Left lung (tissue), 10 donors: Measurements from ENCODE around the gene SPINK6. TPM values are rescaled to one million over a fixed set of nuclear protein-coding genes. Genes with fewer than 3 reads are reported as not detected.

Experiments used
- ATAC-seq: fragments of 200-7000 bp; cut with Tn5 transposase; one replicate; pipeline ENCODE4 v1.9.1; 2020; ENCODE audit warnings: moderate library complexity
- DNase-seq, 4 donors: peaks; one replicate each; pipeline ENCODE4 v3.0.0-alpha.2; 2013 to 2020
- H3K27ac ChIP-seq, 2 donors: fragments of 200-600 bp; sonication (generic) in 1 of 2; one replicate each; pipeline versions ENCODE4 v1.5.0 to v1.8.0; 2020 to 2021
- H3K27me3 ChIP-seq, 2 donors: fragments of 200-600 bp; sonication (generic) in 1 of 2; one replicate each; pipeline versions ENCODE4 v1.5.0 to v1.8.0; 2020 to 2021
- H3K36me3 ChIP-seq, 2 donors: fragments of 200-600 bp; sonication (generic) in 1 of 2; one replicate each; pipeline versions ENCODE4 v1.5.0 to v1.8.0; 2020 to 2021
- H3K4me1 ChIP-seq, 2 donors: fragments of 200-600 bp; one replicate each; pipeline ENCODE4 v1.8.0; 2021
- H3K4me3 ChIP-seq, 2 donors: fragments of 200-600 bp; sonication (generic) in 1 of 2; one replicate each; pipeline versions ENCODE4 v1.5.0 to v1.8.0; 2020 to 2021; ENCODE audit warnings: mild to moderate bottlenecking in 1 of 2
- H3K9me3 ChIP-seq, 2 donors: fragments of 200-600 bp; sonication (generic) in 1 of 2; one replicate each; pipeline versions ENCODE4 v1.5.0 to v1.8.0; 2020 to 2021
- CTCF ChIP-seq, 2 donors: fragments of 200-600 bp; sonication (generic) in 1 of 2; IDR thresholded peaks; one replicate each; pipeline versions ENCODE4 v1.5.0 to v1.8.0; 2021; ENCODE audit warnings: antibody characterized with exemption in 2 of 2
- intact Hi-C, 2 donors: fragments of 100-400 bp; cut with DNase I; formaldehyde crosslinking; loops; one replicate each; pipeline versions ENCODE4 v1.11.2 to v1.14.2; 2022
- polyA plus RNA-seq, 6 donors: library from polyadenylated mRNA; unstranded; fragments of 120-200 nt; gene quantifications; one replicate each; pipeline ENCODE4 v1.2.1, GENCODE V29; 2013; ENCODE audit not compliant: insufficient read length in 6 of 6
- total RNA-seq, 2 donors: library from RNA; stranded (reverse); fragmentation: NEBNext Ultra II Directional; extraction: Animal tissue kit (Norgen Biotek cat#: 25700); gene quantifications; one replicate each; pipeline ENCODE4 v1.2.1, GENCODE V29; 2021
- donor health status: DM: no; HTN: yes; CAD: no.
- donor health status: DM: no; HTN: no; CAD: no.

SPINK6 gene
- total and polyA plus RNA-seq, 8 donors, result 0.42 TPM; not detected in 7

GRCh38 chr5:148237785-148238417, 35.1 kb downstream of the SPINK6 start:
- intact Hi-C loops, result no loop called here
- ATAC-seq, result no peak
- no peak for TF ChIP-seq CTCF (IDR thresholded peaks at IDR 0.05)
- H3K27ac ChIP-seq, result no peak overlapping the region
- H3K36me3 ChIP-seq, result no peaks in the 10 kb centered on the region
- H3K9me3 ChIP-seq, result no peaks in the 10 kb centered on the region
- no peaks in the 10 kb centered on the region for H3K27me3 ChIP-seq
- H3K4me3 ChIP-seq, result no peak overlapping the region
- H3K4me1 ChIP-seq, result no peaks in the 10 kb centered on the region
- no peak for DNase-seq

- no peak within 1 kb of the TSS for H3K4me3 ChIP-seq
- DNase-seq (no peak), ATAC-seq (no peak)
- TF ChIP-seq CTCF (IDR thresholded peaks at IDR 0.05), result no peak
- no peaks in the 10 kb centered on the region for H3K27me3 ChIP-seq
- H3K9me3 ChIP-seq, result no peaks in the 10 kb centered on the region
- no peaks in the 10 kb centered on the region for H3K4me1 ChIP-seq
- no peak within 1 kb of the TSS for H3K27ac ChIP-seq
- intact Hi-C loops, result no loop called here
- H3K36me3 ChIP-seq, result no peaks in the 10 kb centered on the region
Measured at GRCh38 chr5:148238418-148238794, 35.6 kb downstream of the SPINK6 start, which contains the start of gene MARCOL. TSS of gene MARCOL (plus strand) at chr5:148238525. CDS start at chr5:148238598, 73 bp downstream.

GRCh38 chr5:148248894-148249293, 46.1 kb downstream of the SPINK6 start:
- no peaks in the 10 kb centered on the region for H3K36me3 ChIP-seq
- intact Hi-C loops, result no loop called here
- TF ChIP-seq CTCF (IDR thresholded peaks at IDR 0.05), result no peak
- no peak for DNase-seq
- H3K4me3 ChIP-seq, result no peak overlapping the region
- H3K4me1 ChIP-seq, result no peaks in the 10 kb centered on the region
- ATAC-seq, result no peak
- no peak overlapping the region for H3K27ac ChIP-seq
- peaks cover 0 to 10% of the 10 kb centered on the region in 2 donors for H3K9me3 ChIP-seq
- no peaks in the 10 kb centered on the region for H3K27me3 ChIP-seq

- Histone ChIP-seq H3K9me3 (peaks cover 0 to 53% of the 10 kb centered on the region in 2 donors), H3K27ac (no peak overlapping the region), H3K27me3 (no peaks in the 10 kb centered on the region), H3K4me3 (no peak overlapping the region), H3K4me1 (no peaks in the 10 kb centered on the region), H3K36me3 (no peaks in the 10 kb centered on the region)
- TF ChIP-seq CTCF (IDR thresholded peaks at IDR 0.05), result no peak
- DNase-seq (no peak), ATAC-seq (no peak)
- intact Hi-C loops, result no loop called here
Measured at GRCh38 chr5:148255456-148255855, 52.6 kb downstream of the SPINK6 start.

- Histone ChIP-seq H3K4me1 (no peaks in the 10 kb centered on the region), H3K36me3 (no peaks in the 10 kb centered on the region), H3K27me3 (no peaks in the 10 kb centered on the region), H3K9me3 (peaks cover 0 to 45% of the 10 kb centered on the region in 2 donors), H3K4me3 (no peak overlapping the region), H3K27ac (no peak overlapping the region)
- TF ChIP-seq CTCF (IDR thresholded peaks at IDR 0.05), result no peak
- intact Hi-C loops, result no loop called here
- no peak for DNase-seq
- ATAC-seq, result no peak
Measured at GRCh38 chr5:148259288-148259687, 56.4 kb downstream of the SPINK6 start.
